ENCODE data around the gene GRK5.

GRCh38 chr10:119407254-119407777 is 199.9 kb downstream of the GRK5 start:
- TF ChIP-seq CTCF (conservative IDR thresholded peaks at IDR 0.05 in 1 of 2, IDR thresholded peaks at IDR 0.05 in 1 of 2; ENCODE audit: extremely low read depth in 1 of 2, insufficient read depth in 1 of 2, low read depth in 1 of 2, low read length in 2 of 2) = no peak
- no peak for TF ChIP-seq EZH2 (IDR thresholded peaks at IDR 0.05; ENCODE audit: borderline replicate concordance, low read length)

Data from mammary epithelial cell (primary cell).